GM12872 (cell line): ENCODE results near the gene METRN.

ENCODE experiments used
- CTCF ChIP-seq: IDR thresholded peaks from 3 replicates; pipeline ENCODE4 v1.5.1; 2011; ENCODE audit warnings: low read depth, mild to moderate bottlenecking, low read length, moderate library complexity; ENCODE audit not compliant: insufficient read depth

The METRN gene

DNA sequence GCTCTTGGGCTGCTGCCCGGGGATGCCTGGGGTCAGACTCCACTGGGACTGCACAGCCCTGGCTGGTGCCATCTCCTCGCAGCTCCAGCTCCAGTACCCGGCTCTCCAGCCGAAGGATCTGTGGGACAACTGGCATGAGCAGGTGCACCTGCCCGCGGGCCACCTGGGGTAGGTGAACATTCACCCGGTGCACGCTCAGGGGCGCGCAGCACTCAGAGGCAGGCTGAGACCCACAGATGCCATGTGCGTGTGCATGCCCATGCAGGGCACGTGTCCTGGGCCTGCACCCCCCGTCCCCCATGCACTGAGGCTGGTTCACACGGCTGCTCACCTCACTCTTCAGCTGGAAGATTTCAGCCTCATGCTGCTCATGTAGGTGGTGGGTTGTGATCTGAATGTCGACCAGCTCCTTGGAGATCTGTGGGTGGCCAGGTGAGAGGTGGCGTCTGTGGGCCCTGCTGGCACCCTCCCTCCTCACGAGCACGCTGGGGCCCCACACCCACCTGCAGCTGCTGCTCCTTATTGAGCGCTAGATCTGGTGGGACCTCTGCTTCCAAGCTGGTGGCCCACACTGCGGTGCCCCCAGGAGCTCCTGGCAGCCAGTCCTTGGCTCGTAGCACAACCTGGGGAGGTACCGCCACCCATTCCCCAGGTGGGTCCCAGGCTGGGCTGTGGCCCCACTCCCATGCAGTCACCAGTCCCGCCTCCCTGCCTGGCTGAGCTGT is 10.7 kb downstream of the METRN start:
- TF ChIP-seq CTCF, result no peak

DNA sequence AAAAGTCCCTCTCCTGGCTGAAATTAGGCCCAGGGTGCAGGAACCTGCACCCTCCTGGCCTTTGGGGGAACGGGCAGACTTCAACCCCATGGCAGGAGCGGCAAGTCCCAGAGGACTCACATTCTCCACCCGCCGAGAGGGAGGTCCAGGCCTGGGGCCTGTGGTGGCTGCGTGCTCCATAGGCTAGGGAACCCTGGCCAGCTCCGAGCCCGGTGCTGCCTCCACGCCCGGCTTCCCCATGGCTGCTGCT is 11.2 kb downstream of the METRN start:
- TF ChIP-seq CTCF, result no peak

DNA sequence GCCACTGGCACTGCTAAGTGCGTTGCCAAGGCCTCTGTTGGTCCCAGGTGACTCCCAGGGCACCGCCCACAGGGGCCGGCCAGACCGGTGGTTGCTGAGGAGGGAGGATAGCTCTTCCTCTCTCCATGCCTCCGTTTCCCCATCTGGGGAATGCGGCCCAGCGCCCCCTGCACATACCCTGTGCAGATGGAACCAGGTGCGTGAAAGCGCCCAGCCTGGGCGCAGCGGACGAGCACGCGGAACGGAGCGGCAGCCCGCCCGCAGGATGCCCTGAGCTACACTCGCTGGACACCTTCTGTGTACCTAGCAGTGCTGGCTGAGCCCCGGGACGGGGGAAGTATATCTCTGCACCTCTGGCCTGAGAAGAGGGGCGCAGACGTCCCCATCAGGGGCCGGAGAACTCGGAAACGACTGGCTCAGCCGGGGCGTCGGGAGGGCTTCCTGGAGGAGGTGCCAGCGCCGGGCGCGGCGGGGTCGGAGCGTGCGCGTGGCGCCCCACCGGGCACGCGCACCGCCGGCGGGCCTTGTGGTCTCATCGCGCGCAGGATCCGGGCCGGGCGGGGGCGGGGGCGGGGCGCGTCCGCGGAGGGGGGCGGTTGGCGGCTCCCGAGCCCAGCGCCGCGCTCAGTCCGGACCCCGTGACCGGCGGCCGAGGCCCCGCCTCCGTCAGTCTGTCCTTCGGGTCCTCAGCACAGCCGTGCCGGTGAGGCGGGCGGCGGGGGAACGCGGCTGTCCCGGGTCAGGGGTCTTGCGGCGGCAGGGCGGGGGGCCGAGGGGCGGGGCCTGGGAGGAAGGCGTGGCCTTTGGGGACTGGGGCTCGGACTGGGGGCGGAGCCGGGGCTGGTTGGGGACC is 11.7 kb downstream of the METRN start, which contains the start of the genes CCDC78 and HAGHL:
TSS of gene CCDC78 (minus strand) at position 6 of the 853 bp plus-strand sequence. CDS start 76 bp downstream, outside the sequence.
TSS of gene HAGHL (plus strand) at position 669 of the 853 bp plus-strand sequence. CDS start 404 bp downstream, outside the sequence.
- no peak for TF ChIP-seq CTCF

GRCh38 chr16:727291-727977 is 12.5 kb downstream of the METRN start:
- TF ChIP-seq CTCF, result no peak

DNA sequence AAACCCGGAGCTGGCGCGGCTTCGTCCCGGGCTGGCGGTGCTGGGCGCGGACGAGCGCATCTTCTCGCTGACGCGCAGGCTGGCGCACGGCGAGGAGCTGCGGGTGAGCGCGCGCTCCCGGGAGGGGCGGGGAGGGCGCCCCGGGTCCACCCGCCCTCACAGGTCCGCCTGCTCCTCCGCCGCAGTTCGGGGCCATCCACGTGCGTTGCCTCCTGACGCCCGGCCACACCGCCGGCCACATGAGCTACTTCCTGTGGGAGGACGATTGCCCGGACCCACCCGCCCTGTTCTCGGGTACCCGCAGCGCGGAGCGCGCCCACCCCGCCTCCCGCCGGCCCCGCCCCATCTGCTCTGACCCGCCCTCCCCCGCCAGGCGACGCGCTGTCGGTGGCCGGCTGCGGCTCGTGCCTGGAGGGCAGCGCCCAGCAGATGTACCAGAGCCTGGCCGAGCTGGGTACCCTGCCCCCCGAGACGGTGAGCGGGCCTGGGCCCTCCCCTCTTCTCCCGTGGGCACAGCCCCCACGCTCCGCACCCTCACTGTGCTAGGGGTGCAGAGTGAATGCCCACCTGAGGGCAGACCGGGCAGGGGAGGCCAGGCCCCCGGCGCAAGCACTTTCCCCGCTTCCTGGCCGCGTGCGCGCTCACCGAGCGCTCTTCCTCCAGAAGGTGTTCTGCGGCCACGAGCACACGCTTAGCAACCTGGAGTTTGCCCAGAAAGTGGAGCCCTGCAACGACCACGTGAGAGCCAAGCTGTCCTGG is 13.4 kb downstream of the METRN start:
- TF ChIP-seq CTCF, result no peak

DNA sequence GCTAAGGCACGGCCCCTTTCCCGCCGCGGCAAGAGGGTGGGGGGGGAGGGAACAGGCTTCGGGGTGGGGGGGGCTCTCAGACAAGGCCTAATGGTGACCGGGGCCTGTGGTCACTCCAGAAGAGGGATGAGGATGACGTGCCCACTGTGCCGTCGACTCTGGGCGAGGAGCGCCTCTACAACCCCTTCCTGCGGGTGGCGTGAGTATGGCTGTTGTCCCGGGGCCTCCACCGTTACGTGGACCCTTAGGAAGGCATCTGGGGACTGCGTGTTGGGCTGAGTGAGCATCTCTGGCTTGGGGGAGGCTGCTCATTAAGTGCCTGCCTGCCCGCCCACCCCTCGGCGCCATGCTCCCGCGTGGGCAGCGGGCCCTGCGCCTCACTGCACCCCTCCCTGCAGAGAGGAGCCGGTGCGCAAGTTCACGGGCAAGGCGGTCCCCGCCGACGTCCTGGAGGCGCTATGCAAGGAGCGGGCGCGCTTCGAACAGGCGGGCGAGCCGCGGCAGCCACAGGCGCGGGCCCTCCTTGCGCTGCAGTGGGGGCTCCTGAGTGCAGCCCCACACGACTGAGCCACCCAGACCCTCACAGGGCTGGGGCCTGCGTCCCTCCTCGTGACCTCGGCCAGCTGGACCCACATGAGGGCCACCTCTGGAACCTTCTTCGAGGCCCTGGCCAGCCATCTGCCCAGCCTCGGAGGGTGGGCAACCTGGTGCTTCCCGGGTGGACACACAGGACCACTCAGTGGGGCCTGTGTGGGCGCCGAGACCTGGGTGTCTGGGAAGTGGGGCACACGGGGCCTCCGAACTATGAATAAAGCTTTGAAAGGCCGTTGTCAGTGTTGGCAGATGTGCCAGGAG is 14.2 kb downstream of the METRN start:
- no peak for TF ChIP-seq CTCF
